C4-2B (cell line): ENCODE measurements around the gene SLC25A3.
"Not testable (repeated sequence)": the region's sequence is repeated elsewhere in the genome, so short reads cannot be mapped to it uniquely, and the experiment has no call there.

Experiments
- H3K27ac ChIP-seq: fragments of 450-650 bp; 2 replicates; pipeline ENCODE4 v1.5.1; 2017
- ZFX ChIP-seq: fragments of 450-650 bp; IDR thresholded peaks from 2 replicates; pipeline ENCODE4 v1.6.1; 2017
- TF ChIP-seq, protein P1 (sequence below): fragments of 450-650 bp; conservative IDR thresholded peaks from 2 replicates; pipeline ENCODE4 v1.5.1; 2017; ENCODE audit warnings: mild to moderate bottlenecking

Gene SLC25A3

GRCh38 chr12:98593351-98594049 lies at the start of gene SLC25A3:
TSS of gene SLC25A3 (plus strand) at chr12:98593686. CDS start at chr12:98593979, 293 bp downstream.
- peak within 1 kb of the TSS; percentile 99 for H3K27ac ChIP-seq
- TF ChIP-seq ZFX: peak; percentile 89
- TF ChIP-seq, protein P1, sequence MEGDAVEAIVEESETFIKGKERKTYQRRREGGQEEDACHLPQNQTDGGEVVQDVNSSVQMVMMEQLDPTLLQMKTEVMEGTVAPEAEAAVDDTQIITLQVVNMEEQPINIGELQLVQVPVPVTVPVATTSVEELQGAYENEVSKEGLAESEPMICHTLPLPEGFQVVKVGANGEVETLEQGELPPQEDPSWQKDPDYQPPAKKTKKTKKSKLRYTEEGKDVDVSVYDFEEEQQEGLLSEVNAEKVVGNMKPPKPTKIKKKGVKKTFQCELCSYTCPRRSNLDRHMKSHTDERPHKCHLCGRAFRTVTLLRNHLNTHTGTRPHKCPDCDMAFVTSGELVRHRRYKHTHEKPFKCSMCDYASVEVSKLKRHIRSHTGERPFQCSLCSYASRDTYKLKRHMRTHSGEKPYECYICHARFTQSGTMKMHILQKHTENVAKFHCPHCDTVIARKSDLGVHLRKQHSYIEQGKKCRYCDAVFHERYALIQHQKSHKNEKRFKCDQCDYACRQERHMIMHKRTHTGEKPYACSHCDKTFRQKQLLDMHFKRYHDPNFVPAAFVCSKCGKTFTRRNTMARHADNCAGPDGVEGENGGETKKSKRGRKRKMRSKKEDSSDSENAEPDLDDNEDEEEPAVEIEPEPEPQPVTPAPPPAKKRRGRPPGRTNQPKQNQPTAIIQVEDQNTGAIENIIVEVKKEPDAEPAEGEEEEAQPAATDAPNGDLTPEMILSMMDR: no peak

GRCh38 chr12:98543701-98544100 lies 49.8 kb upstream of the SLC25A3 start:
- no peak overlapping the region for H3K27ac ChIP-seq

GRCh38 chr12:98544751-98545150 lies 48.7 kb upstream of the SLC25A3 start:
- H3K27ac ChIP-seq: no peak overlapping the region
- TF ChIP-seq ZFX: no peak
- TF ChIP-seq, protein P1: no peak

More at GRCh38 chr12:98543701-98544100, 49.8 kb upstream of the SLC25A3 start:
- TF ChIP-seq ZFX: no peak
- TF ChIP-seq, protein P1: no peak

DNA sequence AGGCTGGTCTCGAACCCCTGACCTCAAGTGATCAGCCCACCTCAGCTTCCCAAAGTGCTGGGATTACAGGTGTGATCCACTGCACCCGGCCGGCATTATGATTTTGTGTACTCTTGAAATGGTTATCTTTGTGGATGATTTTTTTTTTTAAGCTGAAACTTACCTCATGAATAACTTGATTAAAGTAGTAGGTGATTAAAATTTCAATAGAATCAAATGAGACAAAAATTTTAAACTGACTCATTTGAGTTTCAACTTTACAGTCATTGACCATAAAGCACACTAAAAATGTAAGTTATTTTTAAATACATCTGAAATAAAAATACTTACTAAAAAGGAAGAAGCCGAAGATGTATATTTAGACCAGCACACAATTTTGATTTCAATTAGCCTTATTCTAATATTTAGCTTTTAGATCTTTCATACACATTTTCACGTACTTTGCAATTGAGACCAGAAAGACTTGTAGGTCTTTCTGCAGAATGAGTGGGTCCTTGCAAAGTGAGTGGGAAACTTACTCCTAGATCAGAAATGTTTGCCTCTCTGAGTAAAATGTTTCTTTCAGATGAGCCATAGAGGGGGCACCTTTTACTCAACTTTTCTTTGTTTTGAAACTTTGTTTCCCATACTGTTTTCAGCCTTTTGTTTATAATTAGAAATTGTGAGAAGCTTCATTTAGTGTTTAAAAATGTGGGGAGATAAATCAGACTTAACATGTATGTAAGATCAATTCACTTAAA lies 43.9 kb upstream of the SLC25A3 start:
- H3K27ac ChIP-seq: no peak overlapping the region
- no peak for TF ChIP-seq ZFX
- TF ChIP-seq, protein P1: no peak

- no peak overlapping the region for H3K27ac ChIP-seq
- TF ChIP-seq ZFX: no peak
- TF ChIP-seq, protein P1: no peak
Measured at GRCh38 chr12:98551787-98552186, 41.7 kb upstream of the SLC25A3 start.

GRCh38 chr12:98558097-98558496 lies 35.4 kb upstream of the SLC25A3 start:
- not testable (repeated sequence) for H3K27ac ChIP-seq

- TF ChIP-seq ZFX: no peak
- TF ChIP-seq, protein P1: no peak
- no peak overlapping the region for H3K27ac ChIP-seq
Measured at GRCh38 chr12:98559666-98560065, 33.8 kb upstream of the SLC25A3 start.

- TF ChIP-seq, protein P1: no peak
- no peak for TF ChIP-seq ZFX
- no peak overlapping the region for H3K27ac ChIP-seq
Measured at GRCh38 chr12:98561846-98562245, 31.6 kb upstream of the SLC25A3 start.
